ENCODE measurements around the gene ZMYM1.

The ZMYM1 gene

DNA sequence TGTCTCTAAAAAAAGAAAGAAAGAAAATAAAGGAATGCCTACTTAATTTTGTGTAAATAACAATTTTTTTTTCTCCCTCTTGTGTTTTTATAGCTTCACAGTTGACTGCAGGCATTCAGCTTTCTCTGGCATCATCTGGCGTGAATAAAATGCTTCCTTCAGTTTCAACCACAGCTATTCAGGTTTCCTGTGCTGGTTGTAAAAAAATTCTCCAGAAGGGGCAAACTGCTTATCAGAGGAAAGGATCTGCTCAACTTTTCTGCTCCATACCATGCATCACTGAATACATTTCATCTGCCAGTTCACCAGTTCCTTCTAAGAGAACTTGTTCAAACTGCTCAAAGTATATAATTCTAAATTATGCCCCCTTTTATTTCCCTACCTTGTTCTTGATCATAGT, 18.0 kb downstream of the ZMYM1 start:
- ATAC-seq (ENCODE audit: low read depth) (no peak), DNase-seq (ENCODE audit: low spot score) (no peak)
- H3K27me3 ChIP-seq (ENCODE audit: insufficient read depth, poor library complexity, severe bottlenecking): no peaks in the 10 kb centered on the region
- H3K9me3 ChIP-seq (ENCODE audit: severe bottlenecking): no peaks in the 10 kb centered on the region
- peaks cover 96% of the 10 kb centered on the region for H3K36me3 ChIP-seq (ENCODE audit: low read depth)
- H3K4me1 ChIP-seq (ENCODE audit: insufficient read depth, poor library complexity, severe bottlenecking): no peaks in the 10 kb centered on the region
- TF ChIP-seq, protein P1, sequence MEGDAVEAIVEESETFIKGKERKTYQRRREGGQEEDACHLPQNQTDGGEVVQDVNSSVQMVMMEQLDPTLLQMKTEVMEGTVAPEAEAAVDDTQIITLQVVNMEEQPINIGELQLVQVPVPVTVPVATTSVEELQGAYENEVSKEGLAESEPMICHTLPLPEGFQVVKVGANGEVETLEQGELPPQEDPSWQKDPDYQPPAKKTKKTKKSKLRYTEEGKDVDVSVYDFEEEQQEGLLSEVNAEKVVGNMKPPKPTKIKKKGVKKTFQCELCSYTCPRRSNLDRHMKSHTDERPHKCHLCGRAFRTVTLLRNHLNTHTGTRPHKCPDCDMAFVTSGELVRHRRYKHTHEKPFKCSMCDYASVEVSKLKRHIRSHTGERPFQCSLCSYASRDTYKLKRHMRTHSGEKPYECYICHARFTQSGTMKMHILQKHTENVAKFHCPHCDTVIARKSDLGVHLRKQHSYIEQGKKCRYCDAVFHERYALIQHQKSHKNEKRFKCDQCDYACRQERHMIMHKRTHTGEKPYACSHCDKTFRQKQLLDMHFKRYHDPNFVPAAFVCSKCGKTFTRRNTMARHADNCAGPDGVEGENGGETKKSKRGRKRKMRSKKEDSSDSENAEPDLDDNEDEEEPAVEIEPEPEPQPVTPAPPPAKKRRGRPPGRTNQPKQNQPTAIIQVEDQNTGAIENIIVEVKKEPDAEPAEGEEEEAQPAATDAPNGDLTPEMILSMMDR (IDR thresholded peaks at IDR 0.05; ENCODE audit: poor library complexity, severe bottlenecking): no peak
- H3K4me3 ChIP-seq (ENCODE audit: severe bottlenecking): no peak overlapping the region
- no peak overlapping the region for H3K27ac ChIP-seq (ENCODE audit: poor library complexity, severe bottlenecking)

DNA sequence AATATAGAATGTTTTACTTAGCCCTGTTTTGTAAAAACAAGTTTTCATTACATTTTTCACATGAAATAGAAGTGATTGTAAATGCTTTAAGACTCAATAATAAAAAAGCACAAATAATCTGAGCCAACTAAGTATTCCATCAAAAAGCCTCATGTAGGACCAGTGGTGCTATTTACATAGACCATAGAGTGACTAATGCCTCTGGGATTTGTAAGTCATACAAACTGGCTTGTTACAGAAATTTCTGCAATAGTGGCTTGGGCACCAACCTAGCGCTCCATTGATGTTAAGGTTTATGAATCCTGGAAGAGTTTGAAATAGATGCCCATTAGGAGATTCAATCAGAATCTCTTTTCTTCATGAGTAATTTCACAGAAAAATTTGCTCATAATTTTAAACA, 31.9 kb downstream of the ZMYM1 start:
- DNase-seq (ENCODE audit: low spot score): no peak
- Histone ChIP-seq H3K4me3 (ENCODE audit: severe bottlenecking) (no peak overlapping the region), H3K27me3 (ENCODE audit: insufficient read depth, poor library complexity, severe bottlenecking) (no peaks in the 10 kb centered on the region)

DNA sequence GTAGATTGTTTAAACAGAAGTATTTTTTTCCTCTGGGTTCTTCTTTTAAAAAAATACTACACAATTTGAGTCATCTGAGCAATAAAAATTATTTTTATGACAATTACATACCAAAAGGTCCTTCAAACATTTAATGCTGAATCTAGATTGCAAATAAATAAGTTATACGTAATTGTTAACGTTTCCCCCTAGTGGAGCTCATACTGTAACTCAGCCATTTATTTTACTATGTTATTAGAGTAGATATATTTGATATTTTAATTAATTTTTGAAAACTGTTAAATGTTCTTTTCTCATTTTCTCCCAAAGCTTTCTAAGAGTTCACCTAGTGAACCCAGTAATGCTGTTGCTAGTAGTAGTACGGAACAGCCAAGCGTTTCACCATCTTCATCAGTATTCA, 33.5 kb downstream of the ZMYM1 start:
- Histone ChIP-seq H3K27ac (ENCODE audit: poor library complexity, severe bottlenecking) (no peak overlapping the region), H3K4me3 (ENCODE audit: severe bottlenecking) (no peak overlapping the region), H3K9me3 (ENCODE audit: severe bottlenecking) (no peaks in the 10 kb centered on the region), H3K36me3 (ENCODE audit: low read depth) (peaks cover 67% of the 10 kb centered on the region), H3K27me3 (ENCODE audit: insufficient read depth, poor library complexity, severe bottlenecking) (no peaks in the 10 kb centered on the region), H3K4me1 (ENCODE audit: insufficient read depth, poor library complexity, severe bottlenecking) (no peaks in the 10 kb centered on the region)
- ATAC-seq (ENCODE audit: low read depth): no peak
- DNase-seq (ENCODE audit: low spot score): no peak
- TF ChIP-seq, protein P1 (IDR thresholded peaks at IDR 0.05; ENCODE audit: poor library complexity, severe bottlenecking): no peak

More for the DNA sequence above, 31.9 kb downstream of the ZMYM1 start:
- Histone ChIP-seq H3K27ac (ENCODE audit: poor library complexity, severe bottlenecking) (no peak overlapping the region), H3K36me3 (ENCODE audit: low read depth) (peaks cover 75% of the 10 kb centered on the region), H3K9me3 (ENCODE audit: severe bottlenecking) (no peaks in the 10 kb centered on the region), H3K4me1 (ENCODE audit: insufficient read depth, poor library complexity, severe bottlenecking) (no peaks in the 10 kb centered on the region)
- TF ChIP-seq, protein P1 (IDR thresholded peaks at IDR 0.05; ENCODE audit: poor library complexity, severe bottlenecking): no peak
- ATAC-seq (ENCODE audit: low read depth): peak; percentile 75; the same call in 2 of the 3 replicates

- H3K27ac ChIP-seq (ENCODE audit: poor library complexity, severe bottlenecking): no peak overlapping the region
- no peak for ATAC-seq (ENCODE audit: low read depth)
Observed at GRCh38 chr1:35115459-35116383, 36.5 kb downstream of the ZMYM1 start.

More at GRCh38 chr1:35115459-35116383, 36.5 kb downstream of the ZMYM1 start:
- peaks cover 47% of the 10 kb centered on the region for H3K36me3 ChIP-seq (ENCODE audit: low read depth)
- DNase-seq (ENCODE audit: low spot score): no peak
- no peak overlapping the region for H3K4me3 ChIP-seq (ENCODE audit: severe bottlenecking)
- H3K27me3 ChIP-seq (ENCODE audit: insufficient read depth, poor library complexity, severe bottlenecking): no peaks in the 10 kb centered on the region
- no peaks in the 10 kb centered on the region for H3K4me1 ChIP-seq (ENCODE audit: insufficient read depth, poor library complexity, severe bottlenecking)
- TF ChIP-seq, protein P1 (IDR thresholded peaks at IDR 0.05; ENCODE audit: poor library complexity, severe bottlenecking): no peak
- no peaks in the 10 kb centered on the region for H3K9me3 ChIP-seq (ENCODE audit: severe bottlenecking)
